Measurements from ENCODE around the gene DDX42. TPM values are rescaled to one million over a fixed set of nuclear protein-coding genes. Genes with fewer than 3 reads are reported as not detected.

DDX42 gene
- total and polyA plus RNA-seq, 2 of the 13 experiments (the other 11 are each of a cell fraction or from before 2014, with no cell fraction given): 87.2 to 92.9 TPM

DNA sequence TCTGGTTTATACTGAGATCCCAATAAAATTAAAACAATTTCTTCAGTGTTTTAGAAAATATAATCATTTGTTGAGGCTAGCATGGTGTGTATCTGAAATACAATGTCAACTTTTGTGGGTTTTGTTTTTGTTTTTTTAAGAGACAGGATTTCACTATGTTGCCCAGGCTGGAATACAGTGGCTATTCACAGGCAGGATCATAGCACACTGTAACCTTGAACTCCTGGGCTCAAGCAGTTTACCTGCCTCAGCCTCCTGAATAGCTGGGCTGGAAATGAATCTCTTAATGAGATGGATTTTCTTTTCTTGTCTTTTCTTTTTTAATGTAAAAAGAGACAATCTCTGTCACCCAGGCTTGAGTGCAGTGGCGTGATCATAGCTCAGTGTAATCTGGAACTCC, 12.1 kb downstream of the DDX42 start (continued):
- TF ChIP-seq ZNF510 (CRISPR knock-in tag; IDR thresholded peaks at IDR 0.05; ENCODE audit: low read depth) (no peak), NR2F6 (IDR thresholded peaks at IDR 0.05) (no peak), NR2F6 (CRISPR knock-in tag; IDR thresholded peaks at IDR 0.05) (peak; percentile 31; the same call in 1 of the 2 replicates), ZNF674 (CRISPR knock-in tag; IDR thresholded peaks at IDR 0.05; ENCODE audit: low read depth) (no peak), HOMEZ (CRISPR knock-in tag; IDR thresholded peaks at IDR 0.05; ENCODE audit: low read depth) (0 out of 2 replicates have a peak, but pooled peaks have one; percentile 36), ZNF121 (CRISPR knock-in tag; IDR thresholded peaks at IDR 0.05) (peak; percentile 98), MIER3 (CRISPR knock-in tag; IDR thresholded peaks at IDR 0.05; ENCODE audit: borderline replicate concordance) (peak; percentile 35; the same call in 1 of the 2 replicates), HNF4A (CRISPR knock-in tag; IDR thresholded peaks at IDR 0.05) (peak; percentile 71), RARA (CRISPR knock-in tag; IDR thresholded peaks at IDR 0.05) (peak; percentile 66), GATAD2A (CRISPR knock-in tag; IDR thresholded peaks at IDR 0.05) (peak; percentile 35; the same call in 1 of the 2 replicates), RELA (CRISPR knock-in tag; IDR thresholded peaks at IDR 0.05) (no peak), GMEB2 (CRISPR knock-in tag; IDR thresholded peaks at IDR 0.05; ENCODE audit: low read depth) (no peak), ZNF816 (CRISPR knock-in tag; IDR thresholded peaks at IDR 0.05; ENCODE audit: borderline replicate concordance) (0 out of 2 replicates have a peak, but pooled peaks have one; percentile 31), ZNF569 (CRISPR knock-in tag; IDR thresholded peaks at IDR 0.05; ENCODE audit: borderline replicate concordance) (no peak), IKZF5 (CRISPR knock-in tag; IDR thresholded peaks at IDR 0.05) (0 out of 2 replicates have a peak, but pooled peaks have one; percentile 17), FOXJ3 (CRISPR knock-in tag; IDR thresholded peaks at IDR 0.05; ENCODE audit: borderline replicate concordance) (peak; percentile 44; the same call in 1 of the 2 replicates), ZNF331 (CRISPR knock-in tag; IDR thresholded peaks at IDR 0.05) (0 out of 2 replicates have a peak, but pooled peaks have one; percentile 37), ARID5B (CRISPR knock-in tag; IDR thresholded peaks at IDR 0.05) (peak; percentile 57; the same call in 1 of the 2 replicates), THAP11 (CRISPR knock-in tag; IDR thresholded peaks at IDR 0.05) (0 out of 2 replicates have a peak, but pooled peaks have one; percentile 37), HMG20A (CRISPR knock-in tag; IDR thresholded peaks at IDR 0.05; ENCODE audit: borderline replicate concordance) (peak; percentile 20; the same call in 1 of the 2 replicates)
- TF ChIP-seq, protein P1, sequence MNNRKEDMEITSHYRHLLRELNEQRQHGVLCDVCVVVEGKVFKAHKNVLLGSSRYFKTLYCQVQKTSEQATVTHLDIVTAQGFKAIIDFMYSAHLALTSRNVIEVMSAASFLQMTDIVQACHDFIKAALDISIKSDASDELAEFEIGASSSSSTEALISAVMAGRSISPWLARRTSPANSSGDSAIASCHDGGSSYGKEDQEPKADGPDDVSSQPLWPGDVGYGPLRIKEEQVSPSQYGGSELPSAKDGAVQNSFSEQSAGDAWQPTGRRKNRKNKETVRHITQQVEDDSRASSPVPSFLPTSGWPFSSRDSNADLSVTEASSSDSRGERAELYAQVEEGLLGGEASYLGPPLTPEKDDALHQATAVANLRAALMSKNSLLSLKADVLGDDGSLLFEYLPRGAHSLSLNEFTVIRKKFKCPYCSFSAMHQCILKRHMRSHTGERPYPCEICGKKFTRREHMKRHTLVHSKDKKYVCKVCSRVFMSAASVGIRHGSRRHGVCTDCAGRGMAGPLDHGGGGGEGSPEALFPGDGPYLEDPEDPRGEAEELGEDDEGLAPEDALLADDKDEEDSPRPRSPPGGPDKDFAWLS (CRISPR knock-in tag; IDR thresholded peaks at IDR 0.05; ENCODE audit: borderline replicate concordance): no peak
